ENCODE data around the gene EMILIN1. TPM values are rescaled to one million over a fixed set of nuclear protein-coding genes. Genes with fewer than 3 reads are reported as not detected.
"Not testable (repeated sequence)": the region's sequence is repeated elsewhere in the genome, so short reads cannot be mapped to it uniquely, and the experiment has no call there.

EMILIN1 gene
- total RNA-seq, 2 donors from 2014 or later, result 8.7 to 14.2 TPM

DNA sequence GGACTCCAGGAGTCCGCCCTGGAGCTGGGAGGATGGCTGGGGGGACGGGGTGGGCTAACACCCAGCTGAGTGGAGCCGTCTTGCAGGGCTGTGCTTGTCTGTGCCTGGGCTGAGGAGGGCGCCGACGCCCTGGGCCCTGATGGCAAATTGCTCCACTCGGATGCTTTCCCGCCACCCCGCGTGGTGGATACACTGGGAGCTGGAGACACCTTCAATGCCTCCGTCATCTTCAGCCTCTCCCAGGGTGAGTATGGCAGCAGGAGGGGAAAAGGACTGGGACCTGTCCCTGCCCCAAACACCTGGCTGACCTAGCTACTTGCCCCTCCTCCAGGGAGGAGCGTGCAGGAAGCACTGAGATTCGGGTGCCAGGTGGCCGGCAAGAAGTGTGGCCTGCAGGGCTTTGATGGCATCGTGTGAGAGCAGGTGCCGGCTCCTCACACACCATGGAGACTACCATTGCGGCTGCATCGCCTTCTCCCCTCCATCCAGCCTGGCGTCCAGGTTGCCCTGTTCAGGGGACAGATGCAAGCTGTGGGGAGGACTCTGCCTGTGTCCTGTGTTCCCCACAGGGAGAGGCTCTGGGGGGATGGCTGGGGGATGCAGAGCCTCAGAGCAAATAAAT lies 21.0 kb downstream of the EMILIN1 start:
- H3K36me3 Mint-ChIP-seq, result no peaks in the 10 kb centered on the region
- no peaks in the 10 kb centered on the region for H3K9me3 Mint-ChIP-seq
- no peak overlapping the region for H3K27ac Mint-ChIP-seq
- peaks cover 0 to 12% of the 10 kb centered on the region in 2 donors for H3K4me1 Mint-ChIP-seq (ENCODE audit: low read depth in 2 of 2)
- no peak for ATAC-seq
- H3K27me3 Mint-ChIP-seq, result no peaks in the 10 kb centered on the region
- DNase-seq (ENCODE audit: low spot score), result no peak
- no peak overlapping the region for H3K4me3 Mint-ChIP-seq

DNA sequence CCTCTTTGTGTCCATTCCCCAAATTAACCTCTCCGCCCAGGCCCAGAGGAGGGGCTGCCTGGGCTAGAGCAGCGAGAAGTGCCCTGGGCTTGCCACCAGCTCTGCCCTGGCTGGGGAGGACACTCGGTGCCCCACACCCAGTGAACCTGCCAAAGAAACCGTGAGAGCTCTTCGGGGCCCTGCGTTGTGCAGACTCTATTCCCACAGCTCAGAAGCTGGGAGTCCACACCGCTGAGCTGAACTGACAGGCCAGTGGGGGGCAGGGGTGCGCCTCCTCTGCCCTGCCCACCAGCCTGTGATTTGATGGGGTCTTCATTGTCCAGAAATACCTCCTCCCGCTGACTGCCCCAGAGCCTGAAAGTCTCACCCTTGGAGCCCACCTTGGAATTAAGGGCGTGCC lies 21.6 kb downstream of the EMILIN1 start:
- H3K27me3 Mint-ChIP-seq, result no peaks in the 10 kb centered on the region
- no peak overlapping the region for H3K27ac Mint-ChIP-seq
- no peak for ATAC-seq
- no peaks in the 10 kb centered on the region for H3K9me3 Mint-ChIP-seq
- H3K36me3 Mint-ChIP-seq, result no peaks in the 10 kb centered on the region
- H3K4me3 Mint-ChIP-seq, result no peak overlapping the region
- DNase-seq (ENCODE audit: low spot score), result no peak
- peaks cover 0 to 12% of the 10 kb centered on the region in 2 donors for H3K4me1 Mint-ChIP-seq (ENCODE audit: low read depth in 2 of 2)

DNA sequence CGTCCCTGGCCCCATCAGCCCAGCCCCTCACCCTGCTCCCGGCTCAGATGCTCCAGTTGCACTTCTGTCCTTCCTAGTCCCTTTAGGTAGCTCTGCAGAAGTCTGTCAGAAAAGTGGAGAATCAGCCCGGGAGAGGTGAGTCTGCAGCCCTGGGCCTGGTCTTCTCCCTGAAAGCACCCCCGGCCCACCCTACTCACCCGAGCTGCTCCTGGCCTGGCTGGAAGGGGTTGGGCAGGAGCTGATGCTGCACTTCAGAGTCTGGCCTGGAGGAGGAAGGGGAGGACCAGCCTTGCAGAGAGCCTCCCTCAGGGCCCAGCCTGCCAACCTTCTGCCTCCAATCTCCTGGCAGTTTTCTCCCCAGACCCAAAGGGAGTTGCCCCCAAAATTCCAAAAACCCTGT lies 23.9 kb downstream of the EMILIN1 start:
- H3K36me3 Mint-ChIP-seq, result no peaks in the 10 kb centered on the region
- no peak overlapping the region for H3K4me3 Mint-ChIP-seq
- ATAC-seq, result no peak
- DNase-seq (ENCODE audit: low spot score), result no peak
- H3K27me3 Mint-ChIP-seq, result peaks cover 2 to 6% of the 10 kb centered on the region in 2 donors
- H3K9me3 Mint-ChIP-seq, result no peaks in the 10 kb centered on the region
- no peaks in the 10 kb centered on the region for H3K4me1 Mint-ChIP-seq (ENCODE audit: low read depth in 2 of 2)
- H3K27ac Mint-ChIP-seq, result no peak overlapping the region

DNA sequence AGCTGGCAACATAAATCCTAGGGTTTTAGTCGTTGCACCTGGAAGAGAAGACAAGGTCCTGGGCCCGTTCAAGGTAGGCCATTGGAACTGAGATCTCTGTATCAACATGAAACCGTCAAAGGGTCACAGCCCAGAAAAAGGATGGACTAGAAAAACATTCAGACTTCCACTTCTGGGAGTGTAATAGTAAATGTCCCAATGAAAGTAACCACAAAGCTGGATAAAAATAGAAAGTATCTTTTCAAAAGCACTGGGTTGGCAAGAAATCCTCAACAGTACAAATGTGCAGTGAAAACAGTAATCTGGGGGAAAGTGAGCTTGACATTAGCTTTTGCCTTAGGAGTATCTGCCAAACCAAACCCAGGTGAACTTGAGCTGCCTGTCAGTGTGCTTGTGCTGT lies 27.6 kb downstream of the EMILIN1 start:
- Mint-ChIP-seq H3K36me3 (no peaks in the 10 kb centered on the region), H3K9me3 (no peaks in the 10 kb centered on the region), H3K4me1 (ENCODE audit: low read depth in 2 of 2) (no peaks in the 10 kb centered on the region), H3K4me3 (no peak overlapping the region), H3K27me3 (peaks cover 5 to 12% of the 10 kb centered on the region in 2 donors), H3K27ac (no peak overlapping the region)
- ATAC-seq (no peak), DNase-seq (ENCODE audit: low spot score) (no peak)

DNA sequence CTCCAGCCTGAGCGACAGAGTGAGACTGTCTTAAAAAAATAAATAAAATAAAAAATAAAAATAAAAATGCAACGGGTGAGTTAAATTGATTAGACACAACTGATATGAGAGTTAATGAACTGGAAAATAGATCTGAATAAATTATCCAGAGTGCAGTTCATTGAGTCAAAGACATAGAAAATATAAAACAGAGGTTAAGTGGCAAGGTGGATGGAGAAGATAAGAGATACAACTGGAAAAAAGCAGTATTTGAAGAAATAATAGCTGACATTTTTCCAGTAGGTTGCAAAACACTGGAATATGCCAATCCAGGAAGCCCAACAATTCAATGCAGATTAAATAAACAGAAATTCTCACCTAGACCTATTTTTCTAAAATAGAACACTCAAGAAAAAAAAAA lies 29.8 kb downstream of the EMILIN1 start:
- no peaks in the 10 kb centered on the region for H3K9me3 Mint-ChIP-seq
- no peak overlapping the region for H3K27ac Mint-ChIP-seq
- H3K27me3 Mint-ChIP-seq, result peaks cover 5 to 12% of the 10 kb centered on the region in 2 donors
- DNase-seq (ENCODE audit: low spot score) (no peak), ATAC-seq (no peak)
- no peaks in the 10 kb centered on the region for H3K36me3 Mint-ChIP-seq
- no peak overlapping the region for H3K4me3 Mint-ChIP-seq
- H3K4me1 Mint-ChIP-seq (ENCODE audit: low read depth in 2 of 2), result no peaks in the 10 kb centered on the region

DNA sequence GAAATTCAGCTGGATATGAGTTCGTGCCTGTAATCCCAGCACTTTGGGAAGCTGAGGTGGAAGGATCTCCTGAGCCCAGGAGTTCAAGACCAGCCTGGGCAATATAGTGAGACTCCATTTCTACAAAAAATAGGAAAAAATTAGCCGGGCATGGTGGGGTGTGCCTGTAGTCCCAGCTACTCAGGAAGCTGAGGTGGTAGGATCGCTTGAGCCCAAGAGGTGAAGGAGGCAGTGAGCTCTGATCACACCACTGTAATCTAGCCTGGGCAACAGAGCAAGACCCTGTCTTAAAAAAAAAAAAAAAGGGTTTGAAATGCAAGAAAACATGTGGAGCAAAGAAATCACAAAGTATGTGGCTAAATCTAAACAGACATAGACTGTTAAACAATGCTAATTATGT lies 30.7 kb downstream of the EMILIN1 start:
- DNase-seq (ENCODE audit: low spot score), result no peak
- H3K4me3 Mint-ChIP-seq, result no peak overlapping the region
- peaks cover 5 to 12% of the 10 kb centered on the region in 2 donors for H3K27me3 Mint-ChIP-seq
- H3K4me1 Mint-ChIP-seq (ENCODE audit: low read depth in 2 of 2), result no peaks in the 10 kb centered on the region
- no peak for ATAC-seq
- H3K27ac Mint-ChIP-seq, result no peak overlapping the region
- no peaks in the 10 kb centered on the region for H3K36me3 Mint-ChIP-seq
- no peaks in the 10 kb centered on the region for H3K9me3 Mint-ChIP-seq

DNA sequence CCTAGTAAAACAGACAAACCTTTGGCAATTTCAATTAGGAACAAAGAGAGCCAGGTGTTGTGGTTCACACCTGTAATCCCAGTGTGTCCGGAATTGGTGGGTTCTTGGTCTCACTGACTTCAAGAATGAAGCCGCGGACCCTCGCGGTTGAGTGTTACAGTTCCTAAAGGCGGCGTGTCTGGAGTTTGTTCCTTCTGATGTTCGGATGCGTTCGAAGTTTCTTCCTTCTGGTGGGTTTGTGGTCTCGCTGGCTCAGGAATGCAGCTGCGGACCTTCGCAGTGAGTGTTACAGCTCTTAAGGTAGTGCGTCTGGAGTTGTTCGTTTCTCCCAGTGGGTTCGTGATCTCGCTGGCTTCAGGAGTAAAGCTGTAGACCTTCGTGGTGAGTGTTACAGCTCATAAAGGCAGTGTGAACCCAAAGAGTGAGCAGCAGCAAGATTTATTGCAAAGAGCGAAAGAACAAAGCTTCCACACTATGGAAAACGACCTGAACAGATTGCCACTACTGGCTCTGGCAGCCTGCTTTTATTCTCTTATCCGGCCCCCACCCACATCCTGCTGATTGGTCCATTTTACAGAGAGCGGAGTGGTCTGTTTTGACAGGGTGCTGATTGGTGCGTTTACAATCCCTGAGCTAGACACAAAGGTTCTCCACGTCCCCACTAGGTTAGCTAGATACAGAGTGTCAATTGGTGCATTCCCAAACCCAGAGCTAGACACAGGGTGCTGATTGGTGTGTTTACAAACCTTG lies 32.4 kb downstream of the EMILIN1 start:
- H3K36me3 Mint-ChIP-seq; H3K4me3 Mint-ChIP-seq; H3K4me1 Mint-ChIP-seq (ENCODE audit: low read depth in 2 of 2); H3K27ac Mint-ChIP-seq; H3K9me3 Mint-ChIP-seq; DNase-seq (ENCODE audit: low spot score); ATAC-seq: not testable (repeated sequence)
- peaks cover 5 to 20% of the 10 kb centered on the region in 2 donors for H3K27me3 Mint-ChIP-seq

DNA sequence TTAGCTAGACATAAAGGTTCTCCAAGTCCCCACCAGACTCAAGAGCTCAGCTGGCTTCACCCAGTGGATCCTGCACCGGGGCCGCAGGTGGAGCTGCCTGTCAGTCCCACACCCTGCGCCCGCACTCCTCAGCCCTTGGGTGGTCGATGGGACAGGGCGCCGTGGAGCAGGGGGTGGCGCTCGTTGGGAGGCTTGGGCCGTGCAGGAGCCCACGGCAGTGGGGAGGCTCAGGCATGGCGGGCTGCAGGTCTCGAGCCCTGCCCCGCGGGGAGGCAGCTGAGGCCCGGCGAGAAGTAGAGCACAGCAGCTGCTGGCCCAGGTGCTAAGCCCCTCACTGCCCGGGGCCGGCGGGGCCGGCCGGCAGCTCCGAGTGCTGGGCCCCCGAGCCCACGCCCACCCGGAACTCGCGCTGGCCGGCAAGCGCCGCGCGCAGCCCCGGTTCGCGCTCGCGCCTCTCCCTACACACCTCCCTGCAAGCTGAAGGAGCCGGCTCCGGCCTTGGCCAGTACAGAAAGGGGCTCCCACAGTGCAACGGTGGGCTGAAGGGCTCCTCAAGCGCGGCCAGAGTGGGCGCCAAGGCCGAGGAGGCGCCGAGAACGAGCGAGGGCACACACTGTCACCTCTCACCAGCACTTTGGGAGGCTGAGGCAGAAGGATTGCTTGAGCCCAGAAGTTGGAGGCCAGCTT lies 33.1 kb downstream of the EMILIN1 start:
- not testable (repeated sequence) for DNase-seq (ENCODE audit: low spot score); H3K36me3 Mint-ChIP-seq; H3K9me3 Mint-ChIP-seq; H3K4me3 Mint-ChIP-seq; ATAC-seq; H3K27ac Mint-ChIP-seq; H3K4me1 Mint-ChIP-seq (ENCODE audit: low read depth in 2 of 2)
- peaks cover 5 to 20% of the 10 kb centered on the region in 2 donors for H3K27me3 Mint-ChIP-seq

DNA sequence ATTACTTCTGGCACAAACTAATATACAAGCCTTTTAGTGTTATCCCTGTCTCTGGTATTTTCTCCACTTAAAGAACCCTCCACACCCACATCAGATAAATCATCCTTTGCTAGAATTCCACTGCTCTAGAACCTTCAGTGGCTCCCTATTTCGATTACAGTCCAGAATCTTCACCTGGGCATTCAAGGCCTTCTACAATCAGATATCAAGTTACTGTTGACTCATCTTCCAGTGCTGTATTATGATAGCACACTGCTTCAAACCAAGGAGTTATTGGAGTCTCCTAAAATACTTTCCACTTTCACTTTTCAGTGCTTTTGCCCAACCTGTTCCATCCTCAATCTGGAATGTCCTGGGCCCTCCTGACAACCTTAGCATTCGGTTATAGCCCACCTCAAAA lies 37.1 kb downstream of the EMILIN1 start:
- H3K27ac Mint-ChIP-seq, result no peak overlapping the region

DNA sequence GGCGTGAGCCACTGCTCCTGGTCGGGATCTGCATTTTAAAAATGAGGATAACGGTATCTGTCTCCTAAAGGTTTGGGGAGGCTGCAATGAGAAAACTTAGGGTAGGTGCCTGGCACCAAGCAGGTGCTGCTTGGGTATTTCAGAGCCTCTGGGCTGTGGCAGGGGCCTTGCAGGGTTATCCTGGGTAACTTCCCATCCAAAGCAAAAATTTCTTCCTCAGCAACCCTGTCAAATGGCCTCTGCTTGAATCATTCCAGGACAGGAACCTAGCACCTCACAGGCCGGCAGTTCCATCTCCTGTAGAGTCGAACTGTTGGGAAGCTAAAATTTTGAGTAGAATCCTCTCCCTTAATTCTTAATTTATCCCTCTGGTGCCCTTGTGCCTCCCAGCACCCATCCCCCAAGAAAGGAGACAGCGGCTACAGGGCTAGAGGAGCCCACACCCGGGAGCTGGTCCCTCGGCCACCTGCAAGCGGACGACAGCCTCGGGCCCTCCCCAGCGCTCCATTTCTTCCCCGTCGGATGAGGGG lies 39.6 kb downstream of the EMILIN1 start:
- Mint-ChIP-seq H3K36me3 (no peaks in the 10 kb centered on the region), H3K9me3 (no peaks in the 10 kb centered on the region), H3K27me3 (peaks cover 19 to 22% of the 10 kb centered on the region in 2 donors), H3K4me3 (no peak overlapping the region), H3K27ac (no peak overlapping the region), H3K4me1 (ENCODE audit: low read depth in 2 of 2) (peaks cover 7 to 15% of the 10 kb centered on the region in 2 donors)
- no peak for ATAC-seq
- no peak for DNase-seq (ENCODE audit: low spot score)

More for the DNA sequence above, 37.1 kb downstream of the EMILIN1 start:
- no peak for ATAC-seq
- peak; percentile 28 for DNase-seq (ENCODE audit: low spot score)
- Mint-ChIP-seq H3K9me3 (no peaks in the 10 kb centered on the region), H3K27me3 (peaks cover 19 to 22% of the 10 kb centered on the region in 2 donors), H3K4me3 (no peak overlapping the region), H3K4me1 (ENCODE audit: low read depth in 2 of 2) (peaks cover 0 to 7% of the 10 kb centered on the region in 2 donors), H3K36me3 (no peaks in the 10 kb centered on the region)

DNA sequence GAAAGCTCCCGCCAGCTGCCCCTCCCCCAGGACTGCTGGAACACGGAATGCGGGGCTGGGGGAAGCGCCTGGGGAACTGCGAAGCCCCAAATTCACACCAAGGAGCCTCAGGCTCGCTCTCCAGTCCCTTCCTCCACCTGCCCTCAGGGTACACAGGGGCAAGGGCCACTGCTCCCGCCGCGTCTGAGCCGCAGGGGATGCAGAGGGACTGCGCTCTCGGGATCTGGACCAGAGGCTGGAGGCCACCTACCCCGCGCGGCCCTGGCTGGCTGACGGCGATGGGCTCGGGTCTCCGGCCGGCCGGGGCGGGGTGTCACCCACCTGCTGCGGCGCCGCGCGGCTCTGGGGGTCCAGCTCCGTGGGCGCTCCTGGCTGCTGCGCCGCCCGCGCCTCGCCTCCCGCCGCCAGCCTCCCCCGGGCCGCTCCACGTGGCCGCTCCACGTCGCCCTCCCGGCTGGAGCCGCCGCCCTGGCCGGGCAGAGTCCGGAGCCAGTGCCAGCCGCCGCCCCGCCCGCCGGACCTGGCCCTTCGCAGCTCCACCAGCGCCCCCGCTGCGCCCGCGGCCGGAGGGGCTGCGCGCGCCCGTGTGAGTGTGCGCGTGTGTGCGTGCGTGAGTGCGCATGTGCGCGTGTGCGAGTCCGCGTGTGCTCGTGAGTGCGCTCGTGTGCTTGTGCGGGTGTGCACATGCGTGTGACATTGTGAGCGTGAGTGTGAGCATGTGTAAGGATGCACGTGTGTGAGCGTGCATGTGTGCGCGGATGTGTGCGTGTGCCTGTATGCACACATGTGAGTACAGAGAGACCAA lies 40.3 kb downstream of the EMILIN1 start, which contains the start of gene CGREF1:
Gene CGREF1 (minus strand): TSS at position 604 of the 805 bp plus-strand sequence. CDS start 14,762 bp downstream, outside the sequence.
- Mint-ChIP-seq H3K36me3 (no peaks in the 10 kb centered on the region), H3K4me1 (ENCODE audit: low read depth in 2 of 2) (peaks cover 11 to 19% of the 10 kb centered on the region in 2 donors), H3K27me3 (peaks cover 19 to 22% of the 10 kb centered on the region in 2 donors), H3K27ac (no peak within 1 kb of the TSS), H3K9me3 (no peaks in the 10 kb centered on the region), H3K4me3 (peak within 1 kb of the TSS; percentile 50)
- ATAC-seq (no peak), DNase-seq (ENCODE audit: low spot score) (peak; percentile 54)

DNA sequence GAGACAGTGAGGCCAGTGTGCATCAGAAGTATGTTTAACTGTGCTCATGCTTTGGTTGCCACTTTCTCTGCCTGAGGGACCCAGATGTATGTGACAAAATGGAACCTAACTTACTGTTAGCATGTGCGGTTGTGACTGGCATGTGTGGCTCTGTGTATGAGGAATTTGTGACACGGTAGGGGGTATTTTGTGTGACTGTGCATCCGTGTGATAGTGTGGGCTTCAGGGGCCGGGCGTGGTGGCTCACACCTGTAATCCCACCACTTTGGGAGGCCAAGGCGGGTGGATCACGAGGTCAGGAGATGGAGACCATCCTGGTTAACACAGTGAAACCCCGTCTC lies 40.9 kb downstream of the EMILIN1 start:
- Mint-ChIP-seq H3K27me3 (peaks cover 19 to 22% of the 10 kb centered on the region in 2 donors), H3K4me3 (peak overlapping the region; percentile 50), H3K4me1 (ENCODE audit: low read depth in 2 of 2) (peaks cover 11 to 22% of the 10 kb centered on the region in 2 donors)
- not testable (repeated sequence) for H3K27ac Mint-ChIP-seq, H3K36me3 Mint-ChIP-seq, ATAC-seq, H3K9me3 Mint-ChIP-seq
- DNase-seq (ENCODE audit: low spot score), result peak; percentile 41

DNA sequence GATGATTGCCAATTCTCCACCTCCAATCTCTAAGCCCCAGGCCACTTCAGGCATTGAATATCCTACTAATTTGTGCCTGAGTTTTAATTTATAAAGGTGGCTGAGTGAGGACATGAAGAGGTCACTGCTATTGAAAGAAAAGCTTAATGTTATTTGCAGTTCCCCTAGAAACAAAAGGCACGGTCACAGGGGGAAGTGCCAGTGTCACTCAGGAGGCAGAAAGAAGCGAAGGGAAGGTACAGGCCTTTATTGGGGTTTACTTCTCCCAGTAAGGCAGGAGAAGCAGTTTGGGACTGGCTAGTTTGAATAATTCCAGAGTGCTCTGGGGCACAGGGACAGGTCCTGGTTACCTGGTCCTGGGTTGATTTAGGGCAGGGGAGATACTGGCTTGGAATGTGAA lies 43.5 kb downstream of the EMILIN1 start:
- no peaks in the 10 kb centered on the region for H3K36me3 Mint-ChIP-seq
- H3K27me3 Mint-ChIP-seq, result peaks cover 14 to 16% of the 10 kb centered on the region in 2 donors
- no peaks in the 10 kb centered on the region for H3K9me3 Mint-ChIP-seq
- DNase-seq (ENCODE audit: low spot score) (no peak), ATAC-seq (no peak)
- peaks cover 11 to 22% of the 10 kb centered on the region in 2 donors for H3K4me1 Mint-ChIP-seq (ENCODE audit: low read depth in 2 of 2)
- H3K27ac Mint-ChIP-seq, result peak overlapping the region in 1 of 2 donors; percentile 62
- peak overlapping the region; percentile 4 for H3K4me3 Mint-ChIP-seq

Measured in natural killer cell treated with Interleukin-12 subunit alpha and Interleukin-12 subunit beta and Interleukin-15 and Interleukin-18, amount 100 ng/mL, for 72 hours (primary cell).